Muscle layer of colon (tissue), 2 donors: ENCODE data around the gene HMG20A.

ENCODE experiments used
- H3K27ac ChIP-seq: one replicate; pipeline ENCODE4 v1.7.0; 2013; ENCODE audit warnings: low read depth, mild to moderate bottlenecking, low read length, moderate library complexity
- H3K27me3 ChIP-seq, 2 donors: one replicate each; pipeline ENCODE4 v1.7.0; 2013; ENCODE audit warnings: low read length in 2 of 2, mild to moderate bottlenecking in 2 of 2; ENCODE audit not compliant: insufficient read depth in 2 of 2, control insufficient read depth in 1 of 2
- H3K36me3 ChIP-seq: one replicate; pipeline ENCODE4 v1.7.0; 2013; ENCODE audit warnings: mild to moderate bottlenecking, low read length; ENCODE audit not compliant: insufficient read depth
- H3K4me1 ChIP-seq: one replicate; pipeline ENCODE4 v1.7.0; 2013; ENCODE audit warnings: mild to moderate bottlenecking, low read length; ENCODE audit not compliant: insufficient read depth
- H3K4me3 ChIP-seq, 2 donors: one replicate each; pipeline ENCODE4 v1.7.0; 2013; ENCODE audit warnings: low read length in 2 of 2, low read depth in 1 of 2, mild to moderate bottlenecking in 1 of 2, moderate library complexity in 1 of 2
- H3K9ac ChIP-seq: one replicate; pipeline ENCODE4 v1.7.0; 2013; ENCODE audit warnings: low read length
- H3K9me3 ChIP-seq: one replicate; pipeline ENCODE4 v1.7.0; 2013; ENCODE audit warnings: mild to moderate bottlenecking, low read length
- donor health status: abdominal sarcoma.
- donor health status: Adenocarcinoma of cecum.

HMG20A gene

DNA sequence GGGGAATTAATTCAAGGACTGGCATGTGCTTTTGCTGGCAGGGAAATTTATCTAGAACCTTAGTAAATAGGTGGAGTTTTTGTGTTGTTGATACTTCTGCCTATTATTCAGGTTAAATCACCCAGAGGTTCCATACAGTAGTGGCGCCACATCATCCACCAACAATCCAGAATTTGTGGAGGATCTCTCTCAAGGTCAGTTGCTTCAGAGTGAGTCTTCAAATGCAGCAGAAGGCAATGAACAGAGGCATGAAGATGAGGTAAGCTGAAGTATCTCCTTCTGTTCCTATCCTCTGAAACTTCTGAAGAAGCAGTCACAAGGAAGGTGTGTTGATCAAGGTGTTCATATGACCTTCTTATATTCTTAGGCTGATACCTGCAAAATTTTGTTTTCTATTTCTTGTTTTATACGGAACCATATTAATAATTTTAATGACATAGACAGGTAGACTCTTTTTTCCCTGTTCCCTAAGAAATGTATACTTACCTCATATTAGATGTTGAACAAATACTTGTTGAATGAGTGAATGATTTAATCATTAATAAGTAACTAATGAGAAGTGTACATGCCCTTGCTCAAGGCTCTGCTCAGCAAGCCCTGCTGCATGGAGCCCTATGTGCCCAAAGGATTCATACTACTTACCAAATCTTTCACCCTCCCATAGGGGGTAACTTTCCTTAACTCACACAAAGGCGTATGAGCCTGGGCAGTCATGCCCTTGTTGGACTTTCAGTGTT is 43.6 kb downstream of the HMG20A start:
- Histone ChIP-seq H3K36me3 (peaks cover 26% of the 10 kb centered on the region), H3K27ac (no peak overlapping the region), H3K4me1 (no peaks in the 10 kb centered on the region), H3K27me3 (no peaks in the 10 kb centered on the region), H3K9ac (no peak overlapping the region), H3K4me3 (no peak overlapping the region), H3K9me3 (no peaks in the 10 kb centered on the region)

DNA sequence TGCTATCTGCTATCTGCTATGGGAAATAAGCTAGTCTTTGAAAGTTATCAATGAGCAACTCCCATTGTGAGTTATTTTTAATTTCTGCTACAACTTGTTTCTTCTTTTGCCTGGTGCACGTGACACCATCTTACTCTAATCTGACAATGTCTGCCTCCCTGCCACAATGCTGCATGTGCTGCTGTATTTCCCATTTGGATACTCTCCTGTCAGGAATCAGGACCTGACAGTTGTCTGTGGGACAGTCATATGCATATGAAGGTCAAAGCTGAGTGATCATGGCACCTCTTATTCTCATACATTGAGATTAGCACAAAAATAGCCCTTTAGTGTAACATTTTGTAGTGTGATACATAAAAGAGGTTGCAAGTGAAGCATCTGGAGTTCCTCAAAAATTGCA is 45.8 kb downstream of the HMG20A start:
- Histone ChIP-seq H3K36me3 (peaks cover 27% of the 10 kb centered on the region), H3K4me1 (no peaks in the 10 kb centered on the region), H3K4me3 (no peak overlapping the region), H3K27ac (no peak overlapping the region), H3K9ac (no peak overlapping the region), H3K27me3 (no peaks in the 10 kb centered on the region), H3K9me3 (no peaks in the 10 kb centered on the region)

DNA sequence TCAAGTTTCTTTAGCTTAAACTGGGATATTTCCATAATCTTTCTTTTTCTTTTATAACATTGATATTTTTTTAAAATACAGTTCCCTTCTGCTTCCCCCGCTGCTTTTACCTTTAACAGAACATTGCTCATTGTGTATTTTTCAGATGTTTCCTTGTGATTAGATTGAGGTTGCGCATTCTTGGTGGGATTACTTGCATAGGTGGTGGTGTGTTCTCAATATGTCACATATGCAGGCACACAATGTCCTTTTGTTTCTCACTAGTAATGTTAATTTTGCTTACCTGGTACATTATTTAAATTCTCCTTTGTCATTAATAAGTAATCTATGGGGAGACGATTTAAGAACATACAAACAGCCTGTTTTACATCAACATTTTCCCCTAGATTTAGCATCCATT is 48.2 kb downstream of the HMG20A start:
- H3K9ac ChIP-seq = no peak overlapping the region
- H3K9me3 ChIP-seq = no peaks in the 10 kb centered on the region
- no peaks in the 10 kb centered on the region for H3K4me1 ChIP-seq
- no peak overlapping the region for H3K27ac ChIP-seq
- no peak overlapping the region for H3K4me3 ChIP-seq
- peaks cover 39% of the 10 kb centered on the region for H3K36me3 ChIP-seq
- H3K27me3 ChIP-seq = no peaks in the 10 kb centered on the region

DNA sequence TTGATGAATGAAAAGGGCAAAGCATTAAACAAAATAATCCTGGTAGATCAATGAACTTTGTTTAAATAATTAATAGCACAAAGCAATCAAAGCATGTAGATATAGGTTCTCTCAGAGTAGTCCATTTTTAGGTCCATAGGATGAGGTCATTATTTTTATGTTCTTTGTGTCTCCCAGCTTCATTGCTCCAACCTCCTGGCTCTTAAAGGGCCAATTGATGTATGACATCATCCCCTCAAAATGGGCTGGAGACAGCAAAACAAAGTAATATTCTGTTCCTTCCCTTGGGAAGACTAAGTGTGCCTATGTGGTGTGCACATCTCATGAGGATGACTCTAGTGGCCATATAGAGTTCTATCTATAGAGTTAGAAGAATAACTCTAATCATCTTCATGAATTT is 49.5 kb downstream of the HMG20A start:
- H3K27me3 ChIP-seq = no peaks in the 10 kb centered on the region
- no peak overlapping the region for H3K4me3 ChIP-seq
- no peaks in the 10 kb centered on the region for H3K4me1 ChIP-seq
- peaks cover 30% of the 10 kb centered on the region for H3K36me3 ChIP-seq
- no peak overlapping the region for H3K9ac ChIP-seq
- no peaks in the 10 kb centered on the region for H3K9me3 ChIP-seq
- no peak overlapping the region for H3K27ac ChIP-seq

DNA sequence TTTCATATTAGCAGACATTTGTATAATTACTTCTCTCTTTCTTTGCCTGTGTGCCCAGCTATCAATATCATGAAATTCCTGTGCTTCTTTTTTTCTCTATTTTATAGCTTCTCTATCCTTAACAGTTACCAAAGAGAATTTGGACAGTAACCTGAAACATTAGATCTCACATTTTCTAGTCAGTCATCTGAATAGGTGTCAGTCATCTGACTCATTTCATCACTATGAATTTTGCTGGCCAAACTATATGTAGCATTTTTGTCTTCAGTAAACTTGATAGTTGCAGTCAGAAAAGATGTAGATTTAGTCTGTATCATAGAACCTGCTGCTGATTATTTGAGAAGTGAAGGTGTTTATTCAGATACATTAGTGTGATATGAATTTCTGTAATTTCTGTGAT is 52.6 kb downstream of the HMG20A start:
- no peaks in the 10 kb centered on the region for H3K9me3 ChIP-seq
- H3K9ac ChIP-seq = no peak overlapping the region
- peaks cover 22% of the 10 kb centered on the region for H3K36me3 ChIP-seq
- H3K4me1 ChIP-seq = no peaks in the 10 kb centered on the region
- H3K27me3 ChIP-seq = no peaks in the 10 kb centered on the region
- H3K4me3 ChIP-seq = no peak overlapping the region
- H3K27ac ChIP-seq = no peak overlapping the region

DNA sequence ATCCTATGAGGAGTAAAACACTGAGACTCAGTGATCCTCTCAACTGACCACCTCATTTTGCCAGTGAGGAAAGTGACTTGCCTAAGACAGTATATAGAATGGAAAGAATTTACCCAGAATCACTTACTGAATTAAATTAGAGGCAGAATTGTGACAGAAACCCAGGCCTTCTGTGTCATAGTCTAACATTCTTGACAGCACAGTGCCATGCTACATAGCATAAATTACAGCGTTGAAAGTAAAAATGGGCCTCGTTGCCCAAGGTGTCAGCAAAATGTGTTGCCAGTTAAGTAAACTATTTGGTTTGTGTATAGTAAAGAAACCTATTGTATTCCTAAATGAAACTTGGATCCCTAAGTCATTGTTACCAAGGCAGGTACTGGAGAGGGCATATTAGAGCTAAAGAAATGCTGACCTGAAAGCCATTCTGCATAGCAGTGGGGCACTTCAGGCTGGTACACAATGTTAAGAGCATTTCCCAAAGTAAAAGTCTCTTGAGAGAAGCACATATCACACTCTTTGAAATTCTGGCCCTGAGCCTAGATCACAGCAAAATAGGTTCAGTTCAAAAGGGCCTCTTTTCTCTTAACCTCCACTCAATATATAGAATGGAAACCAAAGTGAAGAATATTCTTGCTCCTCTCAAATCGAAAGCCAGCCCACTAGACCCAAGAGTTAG is 53.8 kb downstream of the HMG20A start:
- Histone ChIP-seq H3K36me3 (peaks cover 32% of the 10 kb centered on the region), H3K4me3 (no peak overlapping the region), H3K27ac (no peak overlapping the region)

DNA sequence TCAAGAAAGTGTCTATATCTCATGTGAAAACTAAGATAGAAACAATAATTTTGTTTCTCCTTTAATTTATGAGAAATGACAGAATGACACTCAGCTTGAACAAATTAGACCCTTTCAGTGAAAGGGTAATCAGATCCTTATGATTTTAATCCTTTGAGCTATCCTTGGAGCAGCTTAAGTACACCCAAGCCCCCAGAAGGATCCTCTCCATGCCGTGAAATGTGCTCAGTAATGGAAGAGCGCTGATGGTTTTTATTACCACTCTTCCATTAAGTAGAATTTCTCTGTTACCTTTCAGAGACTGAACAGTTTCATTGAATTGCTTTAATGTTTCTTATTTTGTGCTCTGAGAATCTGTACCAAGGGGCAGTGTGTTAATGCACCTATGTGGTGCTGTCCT is 54.3 kb downstream of the HMG20A start:
- H3K4me1 ChIP-seq = no peaks in the 10 kb centered on the region
- H3K9ac ChIP-seq = no peak overlapping the region
- no peak overlapping the region for H3K27ac ChIP-seq

More for the DNA sequence above, 53.8 kb downstream of the HMG20A start:
- Histone ChIP-seq H3K27me3 (no peaks in the 10 kb centered on the region), H3K9me3 (no peaks in the 10 kb centered on the region), H3K9ac (no peak overlapping the region), H3K4me1 (no peaks in the 10 kb centered on the region)

DNA sequence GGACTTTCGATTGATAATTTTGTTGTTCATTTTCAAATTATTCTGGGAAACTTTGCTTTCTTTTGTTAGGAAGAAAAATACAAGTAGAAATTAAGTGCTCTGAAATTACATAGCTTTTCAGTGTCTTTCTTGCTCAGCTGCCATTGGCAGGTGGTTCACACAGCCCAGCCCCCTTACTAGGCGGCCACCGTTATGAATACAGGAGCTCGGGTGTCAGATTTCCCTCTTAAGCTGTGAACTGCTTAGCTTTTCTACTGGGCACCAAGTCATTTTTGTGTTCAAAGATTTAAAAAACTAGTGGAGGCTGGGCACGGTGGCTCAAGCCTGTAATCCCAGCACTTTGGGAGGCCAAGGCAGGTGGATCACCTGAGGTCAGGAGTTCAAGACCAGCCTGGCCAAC is 55.2 kb downstream of the HMG20A start:
- peaks cover under 1% of the 10 kb centered on the region for H3K4me1 ChIP-seq
- H3K27me3 ChIP-seq = no peaks in the 10 kb centered on the region
- H3K9me3 ChIP-seq = no peaks in the 10 kb centered on the region
- no peak overlapping the region for H3K9ac ChIP-seq
- H3K27ac ChIP-seq = no peak overlapping the region
- H3K4me3 ChIP-seq = no peak overlapping the region
- H3K36me3 ChIP-seq = peaks cover 33% of the 10 kb centered on the region

More for the DNA sequence above, 54.3 kb downstream of the HMG20A start:
- Histone ChIP-seq H3K9me3 (no peaks in the 10 kb centered on the region), H3K36me3 (peaks cover 33% of the 10 kb centered on the region), H3K27me3 (no peaks in the 10 kb centered on the region), H3K4me3 (no peak overlapping the region)

DNA sequence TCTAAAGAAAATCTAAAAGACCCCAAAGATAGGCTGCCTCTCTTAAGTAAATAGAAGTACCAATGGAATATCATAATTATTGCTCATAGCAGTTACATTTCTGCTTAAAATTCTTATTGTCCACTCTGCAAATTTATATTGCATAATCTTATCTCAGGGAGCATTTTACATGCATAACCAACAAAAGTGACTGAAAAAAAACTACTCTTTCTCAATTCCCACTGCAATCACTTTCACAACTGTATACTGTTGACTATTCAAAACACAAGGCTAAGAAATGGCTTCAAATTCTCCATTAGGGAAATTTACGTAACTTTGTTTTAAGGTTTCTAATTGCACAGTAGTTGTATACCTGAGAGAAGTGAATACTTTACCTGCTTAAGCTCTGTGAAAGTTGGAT is 56.3 kb downstream of the HMG20A start:
- H3K4me1 ChIP-seq = peaks cover 12% of the 10 kb centered on the region
- H3K9me3 ChIP-seq = no peaks in the 10 kb centered on the region
- no peak overlapping the region for H3K4me3 ChIP-seq
- H3K36me3 ChIP-seq = peaks cover 25% of the 10 kb centered on the region
- no peak overlapping the region for H3K9ac ChIP-seq
- no peaks in the 10 kb centered on the region for H3K27me3 ChIP-seq
- no peak overlapping the region for H3K27ac ChIP-seq

DNA sequence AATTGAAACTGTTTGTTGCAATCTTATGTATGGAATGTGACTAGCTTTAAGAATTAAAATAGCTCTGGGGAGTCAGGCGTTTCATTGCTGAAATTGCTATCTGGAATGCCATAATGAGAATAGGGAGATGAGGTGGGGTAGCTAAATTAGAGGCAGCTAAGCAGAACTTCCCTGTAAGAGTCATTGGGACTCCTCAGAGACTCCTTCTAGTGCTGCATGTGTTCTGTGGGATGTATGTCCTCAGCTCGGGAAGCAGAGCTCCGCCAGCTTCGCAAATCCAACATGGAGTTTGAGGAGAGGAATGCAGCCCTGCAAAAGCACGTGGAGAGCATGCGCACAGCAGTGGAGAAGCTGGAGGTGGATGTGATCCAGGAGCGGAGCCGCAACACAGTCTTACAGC is 57.4 kb downstream of the HMG20A start:
- Histone ChIP-seq H3K4me1 (peaks cover 21% of the 10 kb centered on the region), H3K9ac (no peak overlapping the region), H3K27me3 (no peaks in the 10 kb centered on the region), H3K4me3 (no peak overlapping the region), H3K9me3 (no peaks in the 10 kb centered on the region), H3K27ac (no peak overlapping the region), H3K36me3 (peaks cover 19% of the 10 kb centered on the region)

DNA sequence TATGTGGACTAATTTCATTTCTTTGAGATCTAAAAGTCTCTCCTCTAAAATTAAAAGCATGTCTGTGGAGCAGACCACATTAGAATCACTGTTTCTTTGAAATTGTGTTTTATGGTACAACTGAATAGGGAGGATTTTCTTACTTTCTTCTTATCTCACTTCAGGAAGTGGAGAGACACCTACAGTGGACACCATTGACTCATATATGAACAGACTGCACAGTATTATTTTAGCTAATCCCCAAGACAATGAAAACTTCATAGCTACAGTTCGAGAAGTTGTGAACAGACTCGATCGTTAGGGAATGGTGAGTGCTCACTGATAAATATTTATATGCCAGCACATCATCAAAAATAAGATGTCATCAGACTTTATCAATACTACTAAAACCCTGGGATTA is 58.3 kb downstream of the HMG20A start:
- H3K4me3 ChIP-seq = no peak overlapping the region
- H3K27ac ChIP-seq = no peak overlapping the region
- no peaks in the 10 kb centered on the region for H3K9me3 ChIP-seq
- H3K36me3 ChIP-seq = peaks cover 21% of the 10 kb centered on the region
- peaks cover 28% of the 10 kb centered on the region for H3K4me1 ChIP-seq
- no peaks in the 10 kb centered on the region for H3K27me3 ChIP-seq
- no peak overlapping the region for H3K9ac ChIP-seq
